ENCODE measurements around the gene NCOA7.

DNA sequence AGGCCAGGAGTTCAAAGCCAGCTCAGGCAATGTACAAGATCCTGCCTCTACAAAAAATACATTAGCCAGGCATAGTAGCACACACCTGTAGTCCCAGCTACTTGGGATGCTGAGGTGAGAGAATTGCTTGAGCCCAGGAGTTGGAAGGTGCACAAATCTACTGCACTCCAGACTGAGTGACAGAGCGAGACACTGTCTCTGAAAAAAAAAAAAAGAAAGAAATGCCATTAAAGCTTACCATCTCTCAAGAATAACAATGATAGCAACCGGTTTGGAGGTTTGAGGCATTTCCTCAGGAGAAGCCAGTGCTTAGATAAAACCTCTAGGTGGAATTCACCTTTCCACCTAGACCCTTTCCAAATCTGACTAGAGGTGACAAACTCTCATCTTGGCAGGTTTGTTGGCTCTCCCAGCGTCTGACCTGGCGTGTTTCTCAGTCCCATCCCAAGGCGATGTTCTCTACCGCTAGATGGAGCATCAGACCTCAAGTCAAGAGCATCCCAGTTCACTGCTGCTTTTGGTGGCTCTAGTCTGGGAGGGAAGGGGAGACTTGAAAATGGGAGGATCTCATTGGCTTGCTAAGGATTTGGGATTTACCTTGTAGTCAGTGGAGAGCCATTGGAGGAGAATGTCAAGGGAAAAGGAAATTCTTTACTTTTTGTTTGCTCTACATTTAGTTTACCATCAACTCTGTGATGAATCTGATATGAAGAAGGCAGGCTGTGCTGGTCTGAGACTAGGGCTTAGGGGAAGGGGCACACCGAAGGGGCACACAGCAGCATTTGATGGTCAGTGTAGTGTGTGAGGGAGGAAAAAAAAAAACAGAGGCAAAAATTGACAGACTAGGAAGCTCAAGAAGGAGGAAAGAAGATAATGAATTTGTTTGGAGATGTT, 67.9 kb downstream of the NCOA7 start:
- TF ChIP-seq, protein P1, sequence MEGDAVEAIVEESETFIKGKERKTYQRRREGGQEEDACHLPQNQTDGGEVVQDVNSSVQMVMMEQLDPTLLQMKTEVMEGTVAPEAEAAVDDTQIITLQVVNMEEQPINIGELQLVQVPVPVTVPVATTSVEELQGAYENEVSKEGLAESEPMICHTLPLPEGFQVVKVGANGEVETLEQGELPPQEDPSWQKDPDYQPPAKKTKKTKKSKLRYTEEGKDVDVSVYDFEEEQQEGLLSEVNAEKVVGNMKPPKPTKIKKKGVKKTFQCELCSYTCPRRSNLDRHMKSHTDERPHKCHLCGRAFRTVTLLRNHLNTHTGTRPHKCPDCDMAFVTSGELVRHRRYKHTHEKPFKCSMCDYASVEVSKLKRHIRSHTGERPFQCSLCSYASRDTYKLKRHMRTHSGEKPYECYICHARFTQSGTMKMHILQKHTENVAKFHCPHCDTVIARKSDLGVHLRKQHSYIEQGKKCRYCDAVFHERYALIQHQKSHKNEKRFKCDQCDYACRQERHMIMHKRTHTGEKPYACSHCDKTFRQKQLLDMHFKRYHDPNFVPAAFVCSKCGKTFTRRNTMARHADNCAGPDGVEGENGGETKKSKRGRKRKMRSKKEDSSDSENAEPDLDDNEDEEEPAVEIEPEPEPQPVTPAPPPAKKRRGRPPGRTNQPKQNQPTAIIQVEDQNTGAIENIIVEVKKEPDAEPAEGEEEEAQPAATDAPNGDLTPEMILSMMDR (IDR thresholded peaks at IDR 0.05), result peak; percentile 10 to 64 (median 58)
- TF ChIP-seq POLR2AphosphoS5 (IDR thresholded peaks at IDR 0.05) (no peak), EP300 (IDR thresholded peaks at IDR 0.05) (no peak)
